HepG2 (cell line): ENCODE data around the gene CCNF. TPM values are rescaled to one million over a fixed set of nuclear protein-coding genes. Genes with fewer than 3 reads are reported as not detected.

Experiments used
- CEBPG ChIP-seq: IDR thresholded peaks from 2 replicates; pipeline ENCODE4 v1.6.1; 2016
- CHCHD3 ChIP-seq: sonication (generic); formaldehyde crosslinking; IDR thresholded peaks from 2 replicates; pipeline ENCODE4 v1.8.0; 2022; ENCODE audit warnings: mild to moderate bottlenecking, missing genetic modification reagents, moderate library complexity
- IKZF4 ChIP-seq: sonication (generic); formaldehyde crosslinking; IDR thresholded peaks from 2 replicates; pipeline ENCODE4 v1.5.1; 2020; ENCODE audit warnings: borderline replicate concordance, mild to moderate bottlenecking, low read depth, missing genetic modification reagents; ENCODE audit errors: not compliant biosample characterization
- MTF2 ChIP-seq: sonication (generic); formaldehyde crosslinking; IDR thresholded peaks from 2 replicates; pipeline ENCODE4 v1.5.0; 2020; ENCODE audit warnings: missing genetic modification reagents, borderline replicate concordance
- POLR2A ChIP-seq, 2 experiments: IDR thresholded peaks; 2 replicates each; pipeline ENCODE4 v1.6.1; 2011; ENCODE audit warnings: low read depth in 2 of 2, low read length in 2 of 2, mild to moderate bottlenecking in 1 of 2, moderate library complexity in 1 of 2; ENCODE audit not compliant: insufficient read depth in 1 of 2
- POLR2G ChIP-seq: fragments of 200-400 bp; formaldehyde crosslinking; IDR thresholded peaks from 2 replicates; pipeline ENCODE4 v1.6.1; 2018; ENCODE audit warnings: mild to moderate bottlenecking, low read depth, low read length, moderate library complexity
- RNF2 ChIP-seq: fragments of 450-650 bp; conservative IDR thresholded peaks from 2 replicates; pipeline ENCODE4 v1.6.1; 2016; ENCODE audit warnings: low read depth
- SP2 ChIP-seq: sonication (generic); formaldehyde crosslinking; IDR thresholded peaks from 2 replicates; pipeline ENCODE4 v1.5.1; 2020; ENCODE audit warnings: mild to moderate bottlenecking, missing genetic modification reagents
- SP4 ChIP-seq: sonication (generic); formaldehyde crosslinking; IDR thresholded peaks from 2 replicates; pipeline ENCODE4 v1.8.1; 2023; ENCODE audit warnings: mild to moderate bottlenecking, missing genetic modification reagents
- ZBTB7B ChIP-seq: sonication (generic); formaldehyde crosslinking; IDR thresholded peaks from 2 replicates; pipeline ENCODE4 v1.4.0; 2020; ENCODE audit warnings: missing genetic modification reagents
- ZFX ChIP-seq: sonication (generic); formaldehyde crosslinking; IDR thresholded peaks from 2 replicates; pipeline ENCODE4 v1.4.0; 2020; ENCODE audit warnings: mild to moderate bottlenecking, low read depth, missing genetic modification reagents, moderate library complexity
- ZIK1 ChIP-seq: sonication (generic); formaldehyde crosslinking; IDR thresholded peaks from 2 replicates; pipeline ENCODE4 v1.5.0; 2020; ENCODE audit warnings: mild to moderate bottlenecking, low read depth, missing genetic modification reagents, borderline replicate concordance
- ZNF256 ChIP-seq: sonication (generic); formaldehyde crosslinking; conservative IDR thresholded peaks from 2 replicates; pipeline ENCODE4 v1.4.0; 2020; ENCODE audit warnings: missing genetic modification reagents
- ZNF333 ChIP-seq: sonication (generic); formaldehyde crosslinking; IDR thresholded peaks from 2 replicates; pipeline ENCODE4 v1.4.0; 2020; ENCODE audit warnings: mild to moderate bottlenecking, missing genetic modification reagents, borderline replicate concordance
- ZNF563 ChIP-seq: sonication (generic); formaldehyde crosslinking; IDR thresholded peaks from 2 replicates; pipeline ENCODE4 v1.8.0; 2022; ENCODE audit warnings: mild to moderate bottlenecking, moderate library complexity, missing genetic modification reagents
- ZNF652 ChIP-seq: IDR thresholded peaks from 2 replicates; pipeline ENCODE4 v1.6.1; 2016; ENCODE audit warnings: low read depth, borderline replicate concordance
- ZNF747 ChIP-seq: sonication (generic); formaldehyde crosslinking; IDR thresholded peaks from 2 replicates; pipeline ENCODE4 v1.8.1; 2023; ENCODE audit warnings: missing genetic modification reagents, mild to moderate bottlenecking, borderline replicate concordance
- ZSCAN21 ChIP-seq: sonication (generic); formaldehyde crosslinking; IDR thresholded peaks from 2 replicates; pipeline ENCODE4 v1.8.0; 2022; ENCODE audit warnings: mild to moderate bottlenecking, missing genetic modification reagents, moderate library complexity, borderline replicate concordance
- polyA plus RNA-seq, 8 experiments: library from polyadenylated mRNA; depleted of rRNA in 3 of 8; stranded (reverse) in 7 of 8; unstranded in 1 of 8; fragments of >200 nt; fragmentation: Illumina TruSeq in 4 of 8; extraction: Trizol in 4 of 8; gene quantifications; 2 replicates each; pipeline versions ENCODE4 v1.2.1 to v1.2.3, GENCODE V29; 2011 to 2016; ENCODE audit warnings: low read depth in 4 of 8, missing spikeins in 1 of 8, mixed read lengths in 1 of 8; ENCODE audit not compliant: insufficient read depth in 1 of 8
- total RNA-seq, 5 experiments: library from RNA; depleted of rRNA; stranded (reverse); fragments of >200 nt; fragmentation: Illumina TruSeq; extraction: Trizol; gene quantifications; 2 replicates each; pipeline ENCODE4 v1.2.3, GENCODE V29; 2016; ENCODE audit warnings: low read depth in 1 of 5
- TF ChIP-seq, protein P1 (sequence below): IDR thresholded peaks from 2 replicates; pipeline ENCODE4 v1.6.1; 2012; ENCODE audit warnings: inconsistent platforms
- TF ChIP-seq, protein P2 (sequence below): sonication (generic); formaldehyde crosslinking; IDR thresholded peaks from 2 replicates; pipeline ENCODE4 v1.4.0; 2020; ENCODE audit warnings: missing genetic modification reagents, borderline replicate concordance
- TF ChIP-seq, protein P3 (sequence below): sonication (generic); formaldehyde crosslinking; IDR thresholded peaks from 2 replicates; pipeline ENCODE4 v1.5.0; 2020; ENCODE audit warnings: missing genetic modification reagents
- TF ChIP-seq, protein P4 (sequence below): sonication (generic); formaldehyde crosslinking; IDR thresholded peaks from 2 replicates; pipeline ENCODE4 v1.4.0; 2020; ENCODE audit warnings: missing genetic modification reagents

The CCNF gene
- total and polyA plus RNA-seq, 2 of the 13 experiments (the other 11 are each of a cell fraction or from before 2014, with no cell fraction given), result 6.4 to 22.8 TPM

DNA sequence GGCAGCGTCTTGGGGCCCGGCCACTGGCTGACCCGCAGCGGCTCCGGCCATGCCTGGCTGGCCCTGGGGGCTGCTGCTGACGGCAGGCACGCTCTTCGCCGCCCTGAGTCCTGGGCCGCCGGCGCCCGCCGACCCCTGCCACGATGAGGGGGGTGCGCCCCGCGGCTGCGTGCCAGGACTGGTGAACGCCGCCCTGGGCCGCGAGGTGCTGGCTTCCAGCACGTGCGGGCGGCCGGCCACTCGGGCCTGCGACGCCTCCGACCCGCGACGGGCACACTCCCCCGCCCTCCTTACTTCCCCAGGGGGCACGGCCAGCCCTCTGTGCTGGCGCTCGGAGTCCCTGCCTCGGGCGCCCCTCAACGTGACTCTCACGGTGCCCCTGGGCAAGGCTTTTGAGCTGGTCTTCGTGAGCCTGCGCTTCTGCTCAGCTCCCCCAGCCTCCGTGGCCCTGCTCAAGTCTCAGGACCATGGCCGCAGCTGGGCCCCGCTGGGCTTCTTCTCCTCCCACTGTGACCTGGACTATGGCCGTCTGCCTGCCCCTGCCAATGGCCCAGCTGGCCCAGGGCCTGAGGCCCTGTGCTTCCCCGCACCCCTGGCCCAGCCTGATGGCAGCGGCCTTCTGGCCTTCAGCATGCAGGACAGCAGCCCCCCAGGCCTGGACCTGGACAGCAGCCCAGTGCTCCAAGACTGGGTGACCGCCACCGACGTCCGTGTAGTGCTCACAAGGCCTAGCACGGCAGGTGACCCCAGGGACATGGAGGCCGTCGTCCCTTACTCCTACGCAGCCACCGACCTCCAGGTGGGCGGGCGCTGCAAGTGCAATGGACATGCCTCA, 42.6 kb downstream of the CCNF start (continued):
- peak; percentile 42; the same call in 1 of the 2 replicates for TF ChIP-seq POLR2G
- peak; percentile 48; the same call in 1 of the 2 replicates for TF ChIP-seq CHCHD3 (CRISPR knock-in tag)
- TF ChIP-seq, protein P1, sequence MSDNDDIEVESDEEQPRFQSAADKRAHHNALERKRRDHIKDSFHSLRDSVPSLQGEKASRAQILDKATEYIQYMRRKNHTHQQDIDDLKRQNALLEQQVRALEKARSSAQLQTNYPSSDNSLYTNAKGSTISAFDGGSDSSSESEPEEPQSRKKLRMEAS, result peak; percentile 85
- no peak for TF ChIP-seq ZNF256 (CRISPR knock-in tag)
- peak; percentile 28; the same call in 1 of the 2 replicates for TF ChIP-seq ZIK1 (CRISPR knock-in tag)
- no peak for TF ChIP-seq ZNF652 (CRISPR knock-in tag)
- peak; percentile 71; the same call in 1 of the 2 replicates for TF ChIP-seq RNF2
- TF ChIP-seq ZNF747, result 0 out of 2 replicates have a peak, but pooled peaks have one; percentile 46
- TF ChIP-seq ZBTB7B, result peak; percentile 69; the same call in 1 of the 2 replicates
- peak; percentile 88; the same call in 1 of the 2 replicates for TF ChIP-seq ZFX (CRISPR knock-in tag)
- peak; percentile 46 for TF ChIP-seq IKZF4 (CRISPR knock-in tag)
- TF ChIP-seq ZNF333, result no peak
- peak; percentile 16; the same call in 1 of the 2 replicates for TF ChIP-seq MTF2 (CRISPR knock-in tag)
- TF ChIP-seq, protein P2, sequence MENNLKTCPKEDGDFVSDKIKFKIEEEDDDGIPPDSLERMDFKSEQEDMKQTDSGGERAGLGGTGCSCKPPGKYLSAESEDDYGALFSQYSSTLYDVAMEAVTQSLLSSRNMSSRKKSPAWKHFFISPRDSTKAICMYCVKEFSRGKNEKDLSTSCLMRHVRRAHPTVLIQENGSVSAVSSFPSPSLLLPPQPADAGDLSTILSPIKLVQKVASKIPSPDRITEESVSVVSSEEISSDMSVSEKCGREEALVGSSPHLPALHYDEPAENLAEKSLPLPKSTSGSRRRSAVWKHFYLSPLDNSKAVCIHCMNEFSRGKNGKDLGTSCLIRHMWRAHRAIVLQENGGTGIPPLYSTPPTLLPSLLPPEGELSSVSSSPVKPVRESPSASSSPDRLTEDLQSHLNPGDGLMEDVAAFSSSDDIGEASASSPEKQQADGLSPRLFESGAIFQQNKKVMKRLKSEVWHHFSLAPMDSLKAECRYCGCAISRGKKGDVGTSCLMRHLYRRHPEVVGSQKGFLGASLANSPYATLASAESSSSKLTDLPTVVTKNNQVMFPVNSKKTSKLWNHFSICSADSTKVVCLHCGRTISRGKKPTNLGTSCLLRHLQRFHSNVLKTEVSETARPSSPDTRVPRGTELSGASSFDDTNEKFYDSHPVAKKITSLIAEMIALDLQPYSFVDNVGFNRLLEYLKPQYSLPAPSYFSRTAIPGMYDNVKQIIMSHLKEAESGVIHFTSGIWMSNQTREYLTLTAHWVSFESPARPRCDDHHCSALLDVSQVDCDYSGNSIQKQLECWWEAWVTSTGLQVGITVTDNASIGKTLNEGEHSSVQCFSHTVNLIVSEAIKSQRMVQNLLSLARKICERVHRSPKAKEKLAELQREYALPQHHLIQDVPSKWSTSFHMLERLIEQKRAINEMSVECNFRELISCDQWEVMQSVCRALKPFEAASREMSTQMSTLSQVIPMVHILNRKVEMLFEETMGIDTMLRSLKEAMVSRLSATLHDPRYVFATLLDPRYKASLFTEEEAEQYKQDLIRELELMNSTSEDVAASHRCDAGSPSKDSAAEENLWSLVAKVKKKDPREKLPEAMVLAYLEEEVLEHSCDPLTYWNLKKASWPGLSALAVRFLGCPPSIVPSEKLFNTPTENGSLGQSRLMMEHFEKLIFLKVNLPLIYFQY (CRISPR knock-in tag), result peak; percentile 75; the same call in 1 of the 2 replicates
- TF ChIP-seq CEBPG (CRISPR knock-in tag), result no peak
- peak in 1 of 2 experiments; percentile 20; a peak in 1 of 4 replicates for TF ChIP-seq POLR2A (IDR thresholded peaks at IDR 0.05; ENCODE audit: insufficient read depth in 1 of 2, low read depth in 2 of 2, low read length in 2 of 2)
- no peak for TF ChIP-seq SP4 (CRISPR knock-in tag)
- TF ChIP-seq SP2 (CRISPR knock-in tag), result peak; percentile 45; the same call in 1 of the 2 replicates
- TF ChIP-seq ZSCAN21 (CRISPR knock-in tag), result peak; percentile 66
- peak; percentile 87; the same call in 1 of the 2 replicates for TF ChIP-seq ZNF563
- TF ChIP-seq, protein P3, sequence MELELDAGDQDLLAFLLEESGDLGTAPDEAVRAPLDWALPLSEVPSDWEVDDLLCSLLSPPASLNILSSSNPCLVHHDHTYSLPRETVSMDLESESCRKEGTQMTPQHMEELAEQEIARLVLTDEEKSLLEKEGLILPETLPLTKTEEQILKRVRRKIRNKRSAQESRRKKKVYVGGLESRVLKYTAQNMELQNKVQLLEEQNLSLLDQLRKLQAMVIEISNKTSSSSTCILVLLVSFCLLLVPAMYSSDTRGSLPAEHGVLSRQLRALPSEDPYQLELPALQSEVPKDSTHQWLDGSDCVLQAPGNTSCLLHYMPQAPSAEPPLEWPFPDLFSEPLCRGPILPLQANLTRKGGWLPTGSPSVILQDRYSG (CRISPR knock-in tag), result 0 out of 2 replicates have a peak, but pooled peaks have one; percentile 68
- TF ChIP-seq, protein P4, sequence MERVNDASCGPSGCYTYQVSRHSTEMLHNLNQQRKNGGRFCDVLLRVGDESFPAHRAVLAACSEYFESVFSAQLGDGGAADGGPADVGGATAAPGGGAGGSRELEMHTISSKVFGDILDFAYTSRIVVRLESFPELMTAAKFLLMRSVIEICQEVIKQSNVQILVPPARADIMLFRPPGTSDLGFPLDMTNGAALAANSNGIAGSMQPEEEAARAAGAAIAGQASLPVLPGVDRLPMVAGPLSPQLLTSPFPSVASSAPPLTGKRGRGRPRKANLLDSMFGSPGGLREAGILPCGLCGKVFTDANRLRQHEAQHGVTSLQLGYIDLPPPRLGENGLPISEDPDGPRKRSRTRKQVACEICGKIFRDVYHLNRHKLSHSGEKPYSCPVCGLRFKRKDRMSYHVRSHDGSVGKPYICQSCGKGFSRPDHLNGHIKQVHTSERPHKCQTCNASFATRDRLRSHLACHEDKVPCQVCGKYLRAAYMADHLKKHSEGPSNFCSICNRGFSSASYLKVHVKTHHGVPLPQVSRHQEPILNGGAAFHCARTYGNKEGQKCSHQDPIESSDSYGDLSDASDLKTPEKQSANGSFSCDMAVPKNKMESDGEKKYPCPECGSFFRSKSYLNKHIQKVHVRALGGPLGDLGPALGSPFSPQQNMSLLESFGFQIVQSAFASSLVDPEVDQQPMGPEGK, result 0 out of 2 replicates have a peak, but pooled peaks have one; percentile 49
